ENCODE results near the gene TEKT3.

- TF ChIP-seq, protein P1, sequence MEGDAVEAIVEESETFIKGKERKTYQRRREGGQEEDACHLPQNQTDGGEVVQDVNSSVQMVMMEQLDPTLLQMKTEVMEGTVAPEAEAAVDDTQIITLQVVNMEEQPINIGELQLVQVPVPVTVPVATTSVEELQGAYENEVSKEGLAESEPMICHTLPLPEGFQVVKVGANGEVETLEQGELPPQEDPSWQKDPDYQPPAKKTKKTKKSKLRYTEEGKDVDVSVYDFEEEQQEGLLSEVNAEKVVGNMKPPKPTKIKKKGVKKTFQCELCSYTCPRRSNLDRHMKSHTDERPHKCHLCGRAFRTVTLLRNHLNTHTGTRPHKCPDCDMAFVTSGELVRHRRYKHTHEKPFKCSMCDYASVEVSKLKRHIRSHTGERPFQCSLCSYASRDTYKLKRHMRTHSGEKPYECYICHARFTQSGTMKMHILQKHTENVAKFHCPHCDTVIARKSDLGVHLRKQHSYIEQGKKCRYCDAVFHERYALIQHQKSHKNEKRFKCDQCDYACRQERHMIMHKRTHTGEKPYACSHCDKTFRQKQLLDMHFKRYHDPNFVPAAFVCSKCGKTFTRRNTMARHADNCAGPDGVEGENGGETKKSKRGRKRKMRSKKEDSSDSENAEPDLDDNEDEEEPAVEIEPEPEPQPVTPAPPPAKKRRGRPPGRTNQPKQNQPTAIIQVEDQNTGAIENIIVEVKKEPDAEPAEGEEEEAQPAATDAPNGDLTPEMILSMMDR (IDR thresholded peaks at IDR 0.05; ENCODE audit: low read length) = no peak
- no peak for TF ChIP-seq EZH2 (IDR thresholded peaks at IDR 0.05; ENCODE audit: borderline replicate concordance, low read length)
Measured at GRCh38 chr17:15262291-15263205, 78.8 kb downstream of the TEKT3 start.
